B cell (primary cell): ENCODE measurements around the gene ATP5MC2. TPM values are rescaled to one million over a fixed set of nuclear protein-coding genes. Genes with fewer than 3 reads are reported as not detected.

Experiments
- ATAC-seq: fragments of 200-7000 bp; cut with Tn5 transposase; one replicate; pipeline ENCODE4 v1.10.0; 2021; ENCODE audit warnings: low read depth, mild to moderate bottlenecking, moderate number of reproducible peaks, moderate library complexity
- CTCF ChIA-PET: fragments of 350-600 bp; sonication (Branson Sonifier 250); formaldehyde crosslinking; loops from one replicate; lab custom pipeline; 2021; ENCODE audit warnings: antibody characterized with exemption, inconsistent platforms; lab: Charles Lee
- POLR2A ChIA-PET: fragments of 350-600 bp; sonication (Branson Sonifier 250); formaldehyde crosslinking; loops from one replicate; lab custom pipeline; 2021; ENCODE audit warnings: antibody characterized with exemption; lab: Charles Lee
- DNase-seq: peaks from one replicate; pipeline ENCODE4 v3.0.0; 2013
- H2AFZ ChIP-seq: 2 replicates; pipeline ENCODE4 v1.6.1; 2012; ENCODE audit warnings: mild to moderate bottlenecking, low read depth, low read length; ENCODE audit not compliant: insufficient read depth, poor library complexity, severe bottlenecking
- H3K27ac ChIP-seq, 2 donors: 1 replicate in 1 of 2; 2 replicates in 1 of 2; pipeline ENCODE4 v1.5.1; 2012 to 2013; ENCODE audit warnings: low read length in 2 of 2, mild to moderate bottlenecking in 2 of 2, moderate library complexity in 1 of 2
- H3K27me3 ChIP-seq, 4 experiments: fragments of 200-600 bp in 1 of 4; sonication (generic) in 1 of 4; replicated peaks in 1 of 4; 1 replicate in 2 of 4; 2 replicates in 2 of 4; pipeline versions ENCODE4 v1.6.1 to v1.7.0; 2013 to 2016; ENCODE audit warnings: low read length in 3 of 4, mild to moderate bottlenecking in 2 of 4, mixed read lengths in 1 of 4, moderate library complexity in 1 of 4; ENCODE audit not compliant: insufficient read depth in 4 of 4, control insufficient read depth in 3 of 4; ENCODE audit errors: control extremely low read depth in 1 of 4
- H3K36me3 ChIP-seq, 2 experiments: replicated peaks in 1 of 2; 1 replicate in 1 of 2; 2 replicates in 1 of 2; pipeline versions ENCODE4 v1.6.1 to v1.7.1; 2013; ENCODE audit warnings: low read length in 1 of 2; ENCODE audit not compliant: insufficient read depth in 2 of 2, control insufficient read depth in 1 of 2; ENCODE audit errors: control extremely low read depth in 1 of 2, extremely low read depth in 1 of 2
- H3K4me1 ChIP-seq, 2 donors: fragments of 200-600 bp in 1 of 2; sonication (generic) in 1 of 2; 1 replicate in 1 of 2; 2 replicates in 1 of 2; pipeline versions ENCODE4 v1.5.1 to v1.6.1; 2013 to 2017; ENCODE audit warnings: low read length in 2 of 2; ENCODE audit not compliant: control insufficient read depth in 2 of 2, insufficient read depth in 2 of 2
- H3K4me2 ChIP-seq: replicated peaks from 2 replicates; pipeline ENCODE3; 2012; ENCODE audit warnings: mild to moderate bottlenecking, low read depth, low read length; ENCODE audit not compliant: poor library complexity, severe bottlenecking
- H3K4me3 ChIP-seq, 5 experiments: fragments of 200-600 bp in 1 of 5; sonication (generic) in 1 of 5; 1 replicate in 3 of 5; 2 replicates in 2 of 5; pipeline versions ENCODE4 v1.5.1 to v1.7.0; 2011 to 2016; ENCODE audit warnings: low read length in 4 of 5, mild to moderate bottlenecking in 4 of 5, low read depth in 2 of 5, control low read depth in 1 of 5, moderate library complexity in 1 of 5; ENCODE audit not compliant: insufficient read depth in 1 of 5; ENCODE audit errors: control extremely low read depth in 1 of 5, extremely low read depth in 1 of 5
- H3K79me2 ChIP-seq: fragments of 200-600 bp; sonication (generic); one replicate; pipeline ENCODE4 v1.6.0; 2016; ENCODE audit warnings: low read length; ENCODE audit not compliant: control insufficient read depth, insufficient read depth
- H3K9ac ChIP-seq: fragments of 200-600 bp; sonication (generic); 2 replicates; pipeline ENCODE4 v1.6.1; 2017; ENCODE audit warnings: mild to moderate bottlenecking, low read length, moderate library complexity
- H3K9me3 ChIP-seq, 3 donors: one replicate each; pipeline versions ENCODE4 v1.6.1 to v1.7.1; 2013; ENCODE audit warnings: low read length in 2 of 3; ENCODE audit not compliant: control insufficient read depth in 2 of 3, insufficient read depth in 1 of 3; ENCODE audit errors: control extremely low read depth in 1 of 3
- H4K20me1 ChIP-seq: 2 replicates; pipeline ENCODE4 v1.6.0; 2012; ENCODE audit warnings: mild to moderate bottlenecking, low read length; ENCODE audit not compliant: insufficient read depth, control insufficient read depth, poor library complexity, severe bottlenecking
- H3K27ac Mint-ChIP-seq: one replicate; pipeline ENCODE4 v1.8.0; 2021; ENCODE audit warnings: mixed read lengths
- H3K27me3 Mint-ChIP-seq: one replicate; pipeline ENCODE4 v1.8.0; 2021; ENCODE audit warnings: mixed read lengths
- H3K4me1 Mint-ChIP-seq: one replicate; pipeline ENCODE4 v1.8.0; 2021; ENCODE audit warnings: mixed read lengths
- H3K4me3 Mint-ChIP-seq: one replicate; pipeline ENCODE4 v1.8.0; 2021; ENCODE audit warnings: mixed read lengths
- H3K9me3 Mint-ChIP-seq: one replicate; pipeline ENCODE4 v1.8.0; 2022; ENCODE audit warnings: mixed read lengths; ENCODE audit not compliant: insufficient read depth
- EZH2 ChIP-seq: IDR thresholded peaks from 2 replicates; pipeline ENCODE4 v1.6.1; 2012; ENCODE audit warnings: borderline replicate concordance, low read depth, mild to moderate bottlenecking, moderate library complexity, low read length; ENCODE audit not compliant: insufficient read depth, poor library complexity, severe bottlenecking
- WGBS: methylation state at CpG from one replicate; pipeline ENCODE4 v1.1.5; 2013; ENCODE audit warnings: missing lambda C conversion rate; ENCODE audit not compliant: insufficient coverage; 5-methylcytosine and 5-hydroxymethylcytosine counted together
- intact Hi-C: fragments of 100-400 bp; cut with micrococcal nuclease; formaldehyde crosslinking; loops from one replicate; pipeline ENCODE4 v1.10.0; 2022
- polyA plus RNA-seq: library from polyadenylated mRNA; depleted of rRNA; stranded (reverse); fragments of >200 nt; gene quantifications from 2 replicates; pipeline ENCODE4 v1.2.3, GENCODE V29; 2012
- total RNA-seq, 2 donors: library from RNA; stranded (reverse); fragments of 120-200 nt in 1 of 2; gene quantifications; 1 replicate in 1 of 2; 2 replicates in 1 of 2; pipeline versions ENCODE4 v1.2.3 to v1.2.4, GENCODE V29; 2013 to 2022
- TF ChIP-seq, protein P1 (sequence below): fragments of 200-600 bp; IDR thresholded peaks from one replicate; pipeline ENCODE4 v1.8.0; 2022; ENCODE audit warnings: antibody characterized with exemption, mild to moderate bottlenecking

Gene ATP5MC2
- total and polyA plus RNA-seq, 2 donors (not counting 1 experiment from before 2014, with no cell fraction given) = 212 to 435 TPM

DNA sequence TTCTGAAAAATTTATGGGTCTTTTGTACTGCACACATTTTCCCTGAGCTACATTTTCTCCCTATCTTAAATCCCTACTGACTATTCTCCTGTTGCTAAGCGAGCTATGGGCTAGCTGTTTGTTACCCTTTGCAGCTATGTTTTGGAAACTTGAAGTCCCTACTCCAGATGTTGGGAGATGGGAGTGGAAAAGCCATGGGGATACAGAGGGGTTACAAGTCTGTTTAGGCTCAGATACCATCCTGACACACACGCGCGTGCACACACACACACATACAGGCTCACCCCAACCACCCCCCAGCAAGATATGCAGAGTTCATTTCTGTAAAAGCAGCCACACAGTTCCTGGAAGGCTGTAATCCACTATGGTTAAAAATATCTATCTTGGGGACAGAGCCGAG is 15.8 kb downstream of the ATP5MC2 start:
- POLR2A ChIA-PET = no interaction called here
- CTCF ChIA-PET = no interaction called here

GRCh38 chr12:53659571-53659981 is 16.3 kb downstream of the ATP5MC2 start:
- no CpG with 5 or more reads among the region's 2 CpGs for WGBS
- H3K27me3 Mint-ChIP-seq = no peaks in the 10 kb centered on the region
- ChIA-PET POLR2A (no interaction called here), CTCF (no interaction called here)
- H3K4me2 ChIP-seq = no peak overlapping the region
- H2AFZ ChIP-seq = no peak overlapping the region
- DNase-seq (no peak), ATAC-seq (no peak)
- no peaks in the 10 kb centered on the region for H3K4me1 ChIP-seq
- no peaks in the 10 kb centered on the region for H3K27me3 ChIP-seq
- H3K9me3 Mint-ChIP-seq = no peaks in the 10 kb centered on the region
- intact Hi-C loops = no loop called here
- H3K4me1 Mint-ChIP-seq = no peaks in the 10 kb centered on the region
- peaks cover 3 to 8% of the 10 kb centered on the region in 2 experiments for H3K36me3 ChIP-seq
- H3K27ac ChIP-seq = no peak overlapping the region
- no peaks in the 10 kb centered on the region for H3K9me3 ChIP-seq
- H3K9ac ChIP-seq = no peak overlapping the region
- TF ChIP-seq EZH2 = no peak
- TF ChIP-seq, protein P1, sequence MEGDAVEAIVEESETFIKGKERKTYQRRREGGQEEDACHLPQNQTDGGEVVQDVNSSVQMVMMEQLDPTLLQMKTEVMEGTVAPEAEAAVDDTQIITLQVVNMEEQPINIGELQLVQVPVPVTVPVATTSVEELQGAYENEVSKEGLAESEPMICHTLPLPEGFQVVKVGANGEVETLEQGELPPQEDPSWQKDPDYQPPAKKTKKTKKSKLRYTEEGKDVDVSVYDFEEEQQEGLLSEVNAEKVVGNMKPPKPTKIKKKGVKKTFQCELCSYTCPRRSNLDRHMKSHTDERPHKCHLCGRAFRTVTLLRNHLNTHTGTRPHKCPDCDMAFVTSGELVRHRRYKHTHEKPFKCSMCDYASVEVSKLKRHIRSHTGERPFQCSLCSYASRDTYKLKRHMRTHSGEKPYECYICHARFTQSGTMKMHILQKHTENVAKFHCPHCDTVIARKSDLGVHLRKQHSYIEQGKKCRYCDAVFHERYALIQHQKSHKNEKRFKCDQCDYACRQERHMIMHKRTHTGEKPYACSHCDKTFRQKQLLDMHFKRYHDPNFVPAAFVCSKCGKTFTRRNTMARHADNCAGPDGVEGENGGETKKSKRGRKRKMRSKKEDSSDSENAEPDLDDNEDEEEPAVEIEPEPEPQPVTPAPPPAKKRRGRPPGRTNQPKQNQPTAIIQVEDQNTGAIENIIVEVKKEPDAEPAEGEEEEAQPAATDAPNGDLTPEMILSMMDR = no peak
- H3K79me2 ChIP-seq = no peaks in the 10 kb centered on the region
- H3K4me3 Mint-ChIP-seq = no peak overlapping the region
- H3K4me3 ChIP-seq = no peak overlapping the region
- no peak overlapping the region for H3K27ac Mint-ChIP-seq
- H4K20me1 ChIP-seq = no peaks in the 10 kb centered on the region

More for the DNA sequence above, 15.8 kb downstream of the ATP5MC2 start:
- H3K27ac Mint-ChIP-seq = no peak overlapping the region
- Histone ChIP-seq H3K9me3 (no peaks in the 10 kb centered on the region), H3K36me3 (peaks cover 4 to 13% of the 10 kb centered on the region in 2 experiments), H3K4me2 (no peak overlapping the region), H3K27ac (no peak overlapping the region), H2AFZ (no peak overlapping the region), H3K4me1 (no peaks in the 10 kb centered on the region), H3K9ac (no peak overlapping the region), H3K79me2 (no peaks in the 10 kb centered on the region), H3K27me3 (no peaks in the 10 kb centered on the region), H3K4me3 (no peak overlapping the region), H4K20me1 (no peaks in the 10 kb centered on the region)
- no CpG with 5 or more reads among the region's 5 CpGs for WGBS
- no peaks in the 10 kb centered on the region for H3K9me3 Mint-ChIP-seq
- intact Hi-C loops = no loop called here
- H3K27me3 Mint-ChIP-seq = no peaks in the 10 kb centered on the region
- TF ChIP-seq, protein P1 = no peak
- no peak for TF ChIP-seq EZH2
- DNase-seq = no peak
- H3K4me3 Mint-ChIP-seq = no peak overlapping the region
- H3K4me1 Mint-ChIP-seq = no peaks in the 10 kb centered on the region
- no peak for ATAC-seq
